ENCODE data around the gene MS4A10.
"Not testable (repeated sequence)": the region's sequence is repeated elsewhere in the genome, so short reads cannot be mapped to it uniquely, and the experiment has no call there.

The MS4A10 gene

DNA sequence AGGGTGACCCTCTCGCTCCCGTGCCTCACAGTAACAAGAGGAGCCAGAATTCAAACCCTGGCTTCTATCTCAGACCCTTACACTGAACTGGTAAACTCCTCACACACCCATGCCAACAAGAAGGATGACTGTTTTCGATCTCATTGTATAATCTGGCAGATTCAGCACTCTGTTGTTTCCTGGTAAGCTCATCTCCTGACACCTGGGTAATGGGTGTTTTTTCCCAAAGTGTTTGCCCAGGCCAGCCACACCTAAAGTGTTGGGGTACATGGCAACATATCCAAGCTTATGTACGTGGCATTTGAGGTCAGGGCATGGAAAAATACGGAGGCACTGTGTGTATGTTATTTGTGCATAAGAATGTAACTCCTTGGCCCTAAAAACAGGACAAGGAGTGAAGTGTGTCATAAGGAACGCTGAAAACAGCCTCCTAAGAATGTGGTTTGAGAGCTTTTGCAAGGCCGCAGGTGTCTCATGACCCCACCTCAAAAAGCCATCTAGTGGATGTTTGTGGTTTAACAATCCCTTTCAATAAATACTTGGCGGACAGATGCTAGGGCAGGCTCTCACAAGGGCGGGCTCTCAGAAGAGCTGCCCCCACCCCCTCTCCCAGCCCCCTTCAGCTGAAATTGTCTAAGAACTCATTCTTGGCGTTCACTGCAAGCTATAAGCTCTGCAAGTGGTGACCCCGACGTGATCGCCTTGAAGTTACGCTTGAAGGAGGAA, 28.7 kb upstream of the MS4A10 start, which contains the start of gene MS4A15:
TSS of gene MS4A15 (plus strand) at position 561 of the 726 bp plus-strand sequence. CDS start 6,867 bp downstream, outside the sequence.
- Histone ChIP-seq H2AK5ac (ENCODE audit: low read length) (no peak within 1 kb of the TSS), H3K23ac (ENCODE audit: low read length) (no peak within 1 kb of the TSS), H2BK120ac (ENCODE audit: low read depth, low read length) (no peak within 1 kb of the TSS), H3K4ac (ENCODE audit: low read depth, low read length) (no peak within 1 kb of the TSS), H3K56ac (ENCODE audit: low read length) (no peak within 1 kb of the TSS), H3K27me3 (ENCODE audit: insufficient read depth, low read length, poor library complexity) (no peaks in the 10 kb centered on the region), H2BK15ac (replicated peaks; ENCODE audit: low read depth) (no peak within 1 kb of the TSS), H3K4me3 (ENCODE audit: low read length) (no peak within 1 kb of the TSS), H2BK5ac (ENCODE audit: low read length) (no peak within 1 kb of the TSS), H3K27ac (ENCODE audit: low read depth, low read length) (no peak within 1 kb of the TSS), H4K5ac (ENCODE audit: low read length) (no peak within 1 kb of the TSS), H3K4me1 (ENCODE audit: control insufficient read depth, low read depth, low read length) (no peaks in the 10 kb centered on the region), H3K36me3 (ENCODE audit: control insufficient read depth, insufficient read depth, low read length) (no peaks in the 10 kb centered on the region), H3K79me1 (ENCODE audit: low read length) (no peaks in the 10 kb centered on the region), H4K8ac (ENCODE audit: low read depth, low read length) (no peak within 1 kb of the TSS), H3K18ac (ENCODE audit: low read length) (no peak within 1 kb of the TSS), H3K4me2 (ENCODE audit: low read length) (no peak within 1 kb of the TSS), H3K9ac (ENCODE audit: low read length) (no peak within 1 kb of the TSS), H3K79me2 (ENCODE audit: control insufficient read depth, insufficient read depth, low read length) (no peaks in the 10 kb centered on the region)
- peak; percentile 81 for DNase-seq
- WGBS (ENCODE audit: extremely low coverage, insufficient coverage, low lambda C conversion rate) = no CpG with 5 or more reads among the region's 14 CpGs

- Histone ChIP-seq H4K5ac (ENCODE audit: low read length) (no peak overlapping the region), H2BK5ac (ENCODE audit: low read length) (no peak overlapping the region), H3K4me1 (ENCODE audit: control insufficient read depth, low read depth, low read length) (no peaks in the 10 kb centered on the region), H3K27ac (ENCODE audit: low read depth, low read length) (no peak overlapping the region), H3K4me3 (ENCODE audit: low read length) (no peak overlapping the region), H3K56ac (ENCODE audit: low read length) (no peak overlapping the region), H3K4me2 (ENCODE audit: low read length) (no peak overlapping the region), H3K9ac (ENCODE audit: low read length) (no peak overlapping the region), H2BK120ac (ENCODE audit: low read depth, low read length) (no peak overlapping the region), H3K36me3 (ENCODE audit: control insufficient read depth, insufficient read depth, low read length) (no peaks in the 10 kb centered on the region), H2AK5ac (ENCODE audit: low read length) (no peak overlapping the region), H3K18ac (ENCODE audit: low read length) (no peak overlapping the region), H3K79me1 (ENCODE audit: low read length) (no peaks in the 10 kb centered on the region), H3K4ac (ENCODE audit: low read depth, low read length) (no peak overlapping the region), H3K79me2 (ENCODE audit: control insufficient read depth, insufficient read depth, low read length) (no peaks in the 10 kb centered on the region), H3K23ac (ENCODE audit: low read length) (no peak overlapping the region), H2BK15ac (replicated peaks; ENCODE audit: low read depth) (no peak overlapping the region), H3K27me3 (ENCODE audit: insufficient read depth, low read length, poor library complexity) (no peaks in the 10 kb centered on the region), H4K8ac (ENCODE audit: low read depth, low read length) (no peak overlapping the region)
- no peak for DNase-seq
- no CpG with 5 or more reads among the region's 19 CpGs for WGBS (ENCODE audit: extremely low coverage, insufficient coverage, low lambda C conversion rate)
These were observed 27.8 kb upstream of the MS4A10 start for GRCh38 chr11:60757231-60757800.

- not testable (repeated sequence) for H3K4ac ChIP-seq (ENCODE audit: low read depth, low read length); H3K4me2 ChIP-seq (ENCODE audit: low read length); H3K27ac ChIP-seq (ENCODE audit: low read depth, low read length); H3K56ac ChIP-seq (ENCODE audit: low read length); DNase-seq; H4K5ac ChIP-seq (ENCODE audit: low read length); H2AK5ac ChIP-seq (ENCODE audit: low read length); H2BK15ac ChIP-seq (replicated peaks; ENCODE audit: low read depth); H4K8ac ChIP-seq (ENCODE audit: low read depth, low read length); H3K9ac ChIP-seq (ENCODE audit: low read length); H3K18ac ChIP-seq (ENCODE audit: low read length); H3K4me1 ChIP-seq (ENCODE audit: control insufficient read depth, low read depth, low read length); H3K36me3 ChIP-seq (ENCODE audit: control insufficient read depth, insufficient read depth, low read length); H3K79me1 ChIP-seq (ENCODE audit: low read length); H3K79me2 ChIP-seq (ENCODE audit: control insufficient read depth, insufficient read depth, low read length); H2BK120ac ChIP-seq (ENCODE audit: low read depth, low read length); H3K4me3 ChIP-seq (ENCODE audit: low read length); H3K27me3 ChIP-seq (ENCODE audit: insufficient read depth, low read length, poor library complexity); H3K23ac ChIP-seq (ENCODE audit: low read length); H2BK5ac ChIP-seq (ENCODE audit: low read length)
- WGBS (ENCODE audit: extremely low coverage, insufficient coverage, low lambda C conversion rate) = no CpG with 5 or more reads among the region's 4 CpGs
These were observed 26.5 kb upstream of the MS4A10 start for GRCh38 chr11:60758671-60759070.

DNA sequence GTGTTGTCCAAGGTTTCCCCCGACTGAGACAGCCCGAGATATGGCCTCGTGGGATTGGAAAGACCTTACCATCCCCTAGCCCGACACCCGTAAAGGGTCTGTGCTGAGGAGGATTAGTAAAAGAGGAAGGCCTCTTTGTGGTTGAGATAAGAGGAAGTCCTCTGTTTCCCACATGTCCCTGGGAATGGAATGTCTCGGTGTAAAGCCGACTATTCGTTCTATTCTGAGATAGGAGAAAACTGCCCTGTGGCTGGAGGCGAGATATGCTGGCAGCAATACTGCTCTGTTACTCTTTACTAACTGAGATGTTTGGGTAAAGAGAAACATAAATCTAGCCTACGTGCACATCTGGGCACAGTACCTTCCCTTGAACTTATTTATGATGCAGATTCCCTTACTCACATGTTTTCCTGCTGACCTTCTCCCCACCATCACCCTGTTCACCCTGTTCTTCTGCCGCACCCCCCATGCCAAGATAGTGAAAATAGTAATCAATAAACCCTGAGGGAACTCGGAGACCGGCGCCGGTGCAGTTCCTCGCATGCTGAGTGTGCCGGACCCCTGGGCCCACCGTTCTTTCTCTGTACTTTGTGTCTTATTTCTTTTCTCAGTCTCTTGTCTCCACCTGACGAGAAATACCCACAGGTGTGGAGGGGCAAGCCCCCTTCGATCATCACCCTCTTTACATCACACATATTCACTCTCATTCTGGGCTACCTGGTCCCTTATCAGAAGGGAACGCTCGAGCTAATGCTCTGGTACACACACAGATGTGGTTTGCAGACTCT, 25.5 kb upstream of the MS4A10 start:
- peak; percentile 32 for DNase-seq
- not testable (repeated sequence) for H2BK120ac ChIP-seq (ENCODE audit: low read depth, low read length); H2BK15ac ChIP-seq (replicated peaks; ENCODE audit: low read depth); H3K27me3 ChIP-seq (ENCODE audit: insufficient read depth, low read length, poor library complexity); H3K79me2 ChIP-seq (ENCODE audit: control insufficient read depth, insufficient read depth, low read length); H3K4me1 ChIP-seq (ENCODE audit: control insufficient read depth, low read depth, low read length); H4K8ac ChIP-seq (ENCODE audit: low read depth, low read length); H3K79me1 ChIP-seq (ENCODE audit: low read length); H3K9ac ChIP-seq (ENCODE audit: low read length); H2BK5ac ChIP-seq (ENCODE audit: low read length); H3K18ac ChIP-seq (ENCODE audit: low read length); H3K4ac ChIP-seq (ENCODE audit: low read depth, low read length); H2AK5ac ChIP-seq (ENCODE audit: low read length); H3K23ac ChIP-seq (ENCODE audit: low read length); H4K5ac ChIP-seq (ENCODE audit: low read length); H3K36me3 ChIP-seq (ENCODE audit: control insufficient read depth, insufficient read depth, low read length); H3K4me3 ChIP-seq (ENCODE audit: low read length); H3K4me2 ChIP-seq (ENCODE audit: low read length); H3K56ac ChIP-seq (ENCODE audit: low read length); H3K27ac ChIP-seq (ENCODE audit: low read depth, low read length)
- WGBS (ENCODE audit: extremely low coverage, insufficient coverage, low lambda C conversion rate) = no CpG with 5 or more reads among the region's 22 CpGs

DNA sequence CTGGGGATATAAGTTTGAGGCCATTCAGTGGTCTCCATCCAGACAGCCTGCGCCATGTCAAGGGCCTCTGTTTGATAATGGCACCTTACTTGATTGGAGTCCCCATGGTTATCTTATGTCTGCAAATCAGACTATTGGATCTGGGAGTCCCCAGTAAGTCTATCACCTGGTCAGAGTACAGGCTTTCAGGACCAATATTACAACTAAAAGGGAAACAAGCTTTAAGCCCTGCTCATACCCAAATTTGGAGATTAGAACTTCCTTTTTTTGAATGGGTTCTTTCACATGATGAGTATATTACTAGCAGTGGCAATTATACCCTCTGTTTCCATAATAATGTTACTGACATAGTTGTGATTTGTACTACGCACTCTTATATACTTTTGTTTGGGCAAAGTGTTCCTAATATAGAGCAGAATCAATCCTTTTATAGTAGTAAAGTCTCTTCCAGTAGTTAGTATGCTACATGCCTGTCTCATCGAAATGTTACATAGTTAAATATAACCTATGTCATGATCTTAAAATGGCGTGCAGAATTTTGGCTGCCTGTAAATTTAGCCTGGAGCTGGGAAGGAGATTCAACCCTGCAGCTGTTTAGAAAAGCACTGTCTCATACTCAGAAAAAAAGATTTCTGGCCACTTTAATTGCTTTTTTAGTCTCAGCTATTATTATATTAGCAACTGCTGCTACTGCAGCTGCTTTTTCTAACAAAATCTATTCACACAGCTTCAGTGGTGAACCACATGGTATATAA, 23.5 kb upstream of the MS4A10 start:
- Histone ChIP-seq H3K4me3 (ENCODE audit: low read length) (no peak overlapping the region), H2BK120ac (ENCODE audit: low read depth, low read length) (no peak overlapping the region), H2BK15ac (replicated peaks; ENCODE audit: low read depth) (no peak overlapping the region), H3K36me3 (ENCODE audit: control insufficient read depth, insufficient read depth, low read length) (no peaks in the 10 kb centered on the region), H2AK5ac (ENCODE audit: low read length) (no peak overlapping the region), H3K9ac (ENCODE audit: low read length) (no peak overlapping the region), H3K4me2 (ENCODE audit: low read length) (no peak overlapping the region), H4K5ac (ENCODE audit: low read length) (no peak overlapping the region), H3K4ac (ENCODE audit: low read depth, low read length) (no peak overlapping the region), H2BK5ac (ENCODE audit: low read length) (no peak overlapping the region), H4K8ac (ENCODE audit: low read depth, low read length) (no peak overlapping the region), H3K4me1 (ENCODE audit: control insufficient read depth, low read depth, low read length) (no peaks in the 10 kb centered on the region), H3K79me2 (ENCODE audit: control insufficient read depth, insufficient read depth, low read length) (no peaks in the 10 kb centered on the region), H3K18ac (ENCODE audit: low read length) (no peak overlapping the region), H3K27me3 (ENCODE audit: insufficient read depth, low read length, poor library complexity) (no peaks in the 10 kb centered on the region), H3K79me1 (ENCODE audit: low read length) (no peaks in the 10 kb centered on the region), H3K56ac (ENCODE audit: low read length) (no peak overlapping the region), H3K23ac (ENCODE audit: low read length) (no peak overlapping the region), H3K27ac (ENCODE audit: low read depth, low read length) (no peak overlapping the region)
- no CpG with 5 or more reads among the region's 4 CpGs for WGBS (ENCODE audit: extremely low coverage, insufficient coverage, low lambda C conversion rate)
- DNase-seq = no peak
